ENCODE results near the gene CBX5. TPM values are rescaled to one million over a fixed set of nuclear protein-coding genes. Genes with fewer than 3 reads are reported as not detected.
"Not testable (repeated sequence)": the region's sequence is repeated elsewhere in the genome, so short reads cannot be mapped to it uniquely, and the experiment has no call there.

Gene CBX5
- total RNA-seq, 1 experiment from 2014 or later: 63.1 TPM

GRCh38 chr12:54197431-54197909, 82.5 kb downstream of the CBX5 start:
- DNase-seq (ENCODE audit: low read depth): peak; percentile 89

- no peak for DNase-seq (ENCODE audit: low read depth)
Measured at GRCh38 chr12:54197010-54197409, 82.9 kb downstream of the CBX5 start.

GRCh38 chr12:54196396-54196795, 83.5 kb downstream of the CBX5 start:
- no peak for DNase-seq (ENCODE audit: low read depth)

GRCh38 chr12:54195737-54196347, 84.1 kb downstream of the CBX5 start:
- peak; percentile 57 for DNase-seq (ENCODE audit: low read depth)

- no peak for DNase-seq (ENCODE audit: low read depth)
Measured at GRCh38 chr12:54195080-54195736, 84.7 kb downstream of the CBX5 start.

- not testable (repeated sequence) for DNase-seq (ENCODE audit: low read depth)
Measured at GRCh38 chr12:54194611-54195010, 85.3 kb downstream of the CBX5 start.

GRCh38 chr12:54193434-54193833, 86.5 kb downstream of the CBX5 start:
- no peak for DNase-seq (ENCODE audit: low read depth)

- DNase-seq (ENCODE audit: low read depth): peak; percentile 79
Measured at GRCh38 chr12:54191550-54192022, 88.3 kb downstream of the CBX5 start.

- DNase-seq (ENCODE audit: low read depth): no peak
Measured at GRCh38 chr12:54191126-54191525, 88.8 kb downstream of the CBX5 start.

GRCh38 chr12:54189198-54189539, 90.8 kb downstream of the CBX5 start:
- DNase-seq (ENCODE audit: low read depth): no peak

- DNase-seq (ENCODE audit: low read depth): no peak
Measured at GRCh38 chr12:54187075-54187474, 92.8 kb downstream of the CBX5 start.

GRCh38 chr12:54185919-54186318, 94.0 kb downstream of the CBX5 start:
- no peak for DNase-seq (ENCODE audit: low read depth)

GRCh38 chr12:54185297-54185696, 94.6 kb downstream of the CBX5 start:
- DNase-seq (ENCODE audit: low read depth): not testable (repeated sequence)

GRCh38 chr12:54184024-54184805, 95.7 kb downstream of the CBX5 start:
- no peak for DNase-seq (ENCODE audit: low read depth)

- no peak for DNase-seq (ENCODE audit: low read depth)
Measured at GRCh38 chr12:54182981-54183380, 96.9 kb downstream of the CBX5 start.

- DNase-seq (ENCODE audit: low read depth): no peak
Measured at GRCh38 chr12:54182086-54182485, 97.8 kb downstream of the CBX5 start.

Other genes with a start within 250 kb of the CBX5 start
- gene HOXC5, start 247.1 kb downstream of the CBX5 start, total RNA-seq (2014; rRNA removed; shearing (Covaris generic)): 0.25 TPM in 1 of 2 replicates, not detected in the other
- 1.9 and 4.3 TPM in 2 replicates for gene HOXC4, start 226.3 kb downstream of the CBX5 start, total RNA-seq (2014; rRNA removed; shearing (Covaris generic))
- gene SMUG1, start 91.1 kb downstream of the CBX5 start, total RNA-seq (2014; rRNA removed; shearing (Covaris generic)): 36.9 and 38.2 TPM in 2 replicates
- 317 and 339 TPM in 2 replicates for gene HNRNPA1, start 604 bp upstream of the CBX5 start, total RNA-seq (2014; rRNA removed; shearing (Covaris generic))
- gene NFE2, start 20.9 kb upstream of the CBX5 start, total RNA-seq (2014; rRNA removed; shearing (Covaris generic)): 1.3 and 2.5 TPM in 2 replicates
- gene COPZ1, start 45.0 kb upstream of the CBX5 start, total RNA-seq (2014; rRNA removed; shearing (Covaris generic)): 186 and 191 TPM in 2 replicates
- gene GPR84, start 84.4 kb upstream of the CBX5 start, total RNA-seq (2014; rRNA removed; shearing (Covaris generic)): not detected in 2 replicates
- 0.71 and 4.6 TPM in 2 replicates for gene ZNF385A, start 104.6 kb upstream of the CBX5 start, total RNA-seq (2014; rRNA removed; shearing (Covaris generic))
- 419 and 625 TPM in 2 replicates for gene ITGA5, start 139.1 kb upstream of the CBX5 start, total RNA-seq (2014; rRNA removed; shearing (Covaris generic))
- gene GTSF1, start 193.5 kb upstream of the CBX5 start, total RNA-seq (2014; rRNA removed; shearing (Covaris generic)): not detected in 2 replicates
- gene NCKAP1L, start 217.6 kb upstream of the CBX5 start, total RNA-seq (2014; rRNA removed; shearing (Covaris generic)): 0.07 and 0.10 TPM in 2 replicates